ENCODE measurements around the gene TGM5. TPM values are rescaled to one million over a fixed set of nuclear protein-coding genes. Genes with fewer than 3 reads are reported as not detected.

Gene TGM5
- total and polyA plus RNA-seq, 2 experiments from 2014 or later = not detected

GRCh38 chr15:43255376-43255775 lies 11.4 kb downstream of the TGM5 start:
- Mint-ChIP-seq H3K27ac (no peak overlapping the region), H3K9me3 (no peaks in the 10 kb centered on the region), H3K36me3 (ENCODE audit: low read depth) (no peaks in the 10 kb centered on the region), H3K27me3 (ENCODE audit: insufficient read depth, low read depth, poor library complexity) (peaks cover 5% of the 10 kb centered on the region), H3K4me1 (0 out of 3 replicates have a peak, but pooled peaks cover 2% of the 10 kb centered on the region), H3K4me3 (no peak overlapping the region)
- H3K27ac ChIP-seq (ENCODE audit: low read depth) = no peak overlapping the region
- H3K4me3 ChIP-seq = no peak overlapping the region
- no peaks in the 10 kb centered on the region for H3K27me3 ChIP-seq (ENCODE audit: insufficient read depth)
- no peaks in the 10 kb centered on the region for H4K20me1 ChIP-seq (replicated peaks; ENCODE audit: insufficient read depth)
- ATAC-seq (no peak), DNase-seq (ENCODE audit: low spot score) (no peak)
- no peaks in the 10 kb centered on the region for H3K9me2 ChIP-seq (ENCODE audit: insufficient read depth)
- H3F3A ChIP-seq (replicated peaks; ENCODE audit: low read depth) = no peaks in the 10 kb centered on the region
- no peak overlapping the region for H3K4me2 ChIP-seq
- TF ChIP-seq JUNB (IDR thresholded peaks at IDR 0.05; ENCODE audit: unreplicated experiment) = no peak
- no peak for TF ChIP-seq NANOG (IDR thresholded peaks at IDR 0.05; ENCODE audit: borderline replicate concordance)
- TF ChIP-seq STAT1 (IDR thresholded peaks at IDR 0.05; ENCODE audit: unreplicated experiment) = no peak
- no peak for TF ChIP-seq CTCF (conservative IDR thresholded peaks at IDR 0.05; ENCODE audit: low read depth in 2 of 2)
- no peak for TF ChIP-seq ZNF331 (CRISPR knock-in tag; IDR thresholded peaks at IDR 0.05; ENCODE audit: low read depth)
- TF ChIP-seq, protein P1, sequence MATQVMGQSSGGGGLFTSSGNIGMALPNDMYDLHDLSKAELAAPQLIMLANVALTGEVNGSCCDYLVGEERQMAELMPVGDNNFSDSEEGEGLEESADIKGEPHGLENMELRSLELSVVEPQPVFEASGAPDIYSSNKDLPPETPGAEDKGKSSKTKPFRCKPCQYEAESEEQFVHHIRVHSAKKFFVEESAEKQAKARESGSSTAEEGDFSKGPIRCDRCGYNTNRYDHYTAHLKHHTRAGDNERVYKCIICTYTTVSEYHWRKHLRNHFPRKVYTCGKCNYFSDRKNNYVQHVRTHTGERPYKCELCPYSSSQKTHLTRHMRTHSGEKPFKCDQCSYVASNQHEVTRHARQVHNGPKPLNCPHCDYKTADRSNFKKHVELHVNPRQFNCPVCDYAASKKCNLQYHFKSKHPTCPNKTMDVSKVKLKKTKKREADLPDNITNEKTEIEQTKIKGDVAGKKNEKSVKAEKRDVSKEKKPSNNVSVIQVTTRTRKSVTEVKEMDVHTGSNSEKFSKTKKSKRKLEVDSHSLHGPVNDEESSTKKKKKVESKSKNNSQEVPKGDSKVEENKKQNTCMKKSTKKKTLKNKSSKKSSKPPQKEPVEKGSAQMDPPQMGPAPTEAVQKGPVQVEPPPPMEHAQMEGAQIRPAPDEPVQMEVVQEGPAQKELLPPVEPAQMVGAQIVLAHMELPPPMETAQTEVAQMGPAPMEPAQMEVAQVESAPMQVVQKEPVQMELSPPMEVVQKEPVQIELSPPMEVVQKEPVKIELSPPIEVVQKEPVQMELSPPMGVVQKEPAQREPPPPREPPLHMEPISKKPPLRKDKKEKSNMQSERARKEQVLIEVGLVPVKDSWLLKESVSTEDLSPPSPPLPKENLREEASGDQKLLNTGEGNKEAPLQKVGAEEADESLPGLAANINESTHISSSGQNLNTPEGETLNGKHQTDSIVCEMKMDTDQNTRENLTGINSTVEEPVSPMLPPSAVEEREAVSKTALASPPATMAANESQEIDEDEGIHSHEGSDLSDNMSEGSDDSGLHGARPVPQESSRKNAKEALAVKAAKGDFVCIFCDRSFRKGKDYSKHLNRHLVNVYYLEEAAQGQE (IDR thresholded peaks at IDR 0.05; ENCODE audit: unreplicated experiment) = no peak
- TF ChIP-seq ZNF462 (CRISPR knock-in tag; IDR thresholded peaks at IDR 0.05) = no peak
- no peak for TF ChIP-seq POLR2AphosphoS5 (IDR thresholded peaks at IDR 0.05; ENCODE audit: low read depth)
- TF ChIP-seq EZH2 (IDR thresholded peaks at IDR 0.05; ENCODE audit: low read depth, unreplicated experiment) = no peak
- no peak for TF ChIP-seq CREB1 (CRISPR knock-in tag; IDR thresholded peaks at IDR 0.05; ENCODE audit: low read depth)
- TF ChIP-seq, protein P2, sequence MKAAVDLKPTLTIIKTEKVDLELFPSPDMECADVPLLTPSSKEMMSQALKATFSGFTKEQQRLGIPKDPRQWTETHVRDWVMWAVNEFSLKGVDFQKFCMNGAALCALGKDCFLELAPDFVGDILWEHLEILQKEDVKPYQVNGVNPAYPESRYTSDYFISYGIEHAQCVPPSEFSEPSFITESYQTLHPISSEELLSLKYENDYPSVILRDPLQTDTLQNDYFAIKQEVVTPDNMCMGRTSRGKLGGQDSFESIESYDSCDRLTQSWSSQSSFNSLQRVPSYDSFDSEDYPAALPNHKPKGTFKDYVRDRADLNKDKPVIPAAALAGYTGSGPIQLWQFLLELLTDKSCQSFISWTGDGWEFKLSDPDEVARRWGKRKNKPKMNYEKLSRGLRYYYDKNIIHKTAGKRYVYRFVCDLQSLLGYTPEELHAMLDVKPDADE (IDR thresholded peaks at IDR 0.05) = no peak
- no peak for TF ChIP-seq EZH2phosphoT487 (IDR thresholded peaks at IDR 0.05; ENCODE audit: unreplicated experiment)
- TF ChIP-seq ZNF114 (CRISPR knock-in tag; IDR thresholded peaks at IDR 0.05) = no peak
- no peaks in the 10 kb centered on the region for H3K79me2 ChIP-seq (replicated peaks; ENCODE audit: insufficient read depth)
- H3K4me1 ChIP-seq (ENCODE audit: insufficient read depth) = no peaks in the 10 kb centered on the region
- no peaks in the 10 kb centered on the region for H3K36me3 ChIP-seq (ENCODE audit: insufficient read depth)
- H2AFZ ChIP-seq = no peak overlapping the region
